Endothelial cell of umbilical vein (primary cell): ENCODE results near the gene CELF2. TPM values are rescaled to one million over a fixed set of nuclear protein-coding genes. Genes with fewer than 3 reads are reported as not detected.

Experiments used
- BruUV-seq: library from RNA; stranded (reverse); fragments of 400-500 nt; replicated peaks from 2 replicates; lab custom pipeline; 2021; lab: Mats Ljungman, UMichigan
- CTCF ChIA-PET: fragments of 300-600, 350-600 bp; sonication (Branson Sonifier 250); formaldehyde crosslinking; loops from one replicate; lab custom pipeline; 2021; ENCODE audit warnings: antibody characterized with exemption, inconsistent platforms; lab: Charles Lee
- POLR2A ChIA-PET: fragments of 300-600, 350-600 bp; sonication (Branson Sonifier 250); formaldehyde crosslinking; loops from one replicate; lab custom pipeline; 2021; ENCODE audit warnings: antibody characterized with exemption, inconsistent platforms; lab: Charles Lee
- DNase-seq: peaks from one replicate; pipeline ENCODE4 v3.0.0-alpha.2; 2011; ENCODE audit warnings: low read depth, low spot score
- FAIRE-seq: peaks from 2 replicates; lab custom pipeline; 2011; peaks lifted over from hg19 to GRCh38; lab: Jason Lieb, UNC
- H2AFZ ChIP-seq: 2 replicates; pipeline ENCODE4 v1.6.0; 2012; ENCODE audit warnings: low read depth, low read length, control low read depth, inconsistent platforms
- H3K27ac ChIP-seq: 2 replicates; pipeline ENCODE4 v1.5.1; 2011; ENCODE audit warnings: low read depth, mild to moderate bottlenecking, control low read depth, low read length, moderate library complexity; ENCODE audit not compliant: insufficient read depth
- H3K27me3 ChIP-seq, 2 experiments: 2 replicates each; pipeline versions ENCODE4 v1.6.0 to v1.6.1; 2011; ENCODE audit warnings: low read length in 2 of 2, mixed read lengths in 1 of 2; ENCODE audit not compliant: control insufficient read depth in 2 of 2, insufficient read depth in 2 of 2
- H3K36me3 ChIP-seq, 2 experiments: 2 replicates in 1 of 2; 3 replicates in 1 of 2; pipeline ENCODE4 v1.5.1; 2011; ENCODE audit warnings: low read length in 2 of 2, mild to moderate bottlenecking in 1 of 2, moderate library complexity in 1 of 2; ENCODE audit not compliant: control insufficient read depth in 2 of 2, insufficient read depth in 2 of 2; ENCODE audit errors: extremely low read depth in 1 of 2
- H3K4me1 ChIP-seq: 3 replicates; pipeline ENCODE4 v1.5.1; 2011; ENCODE audit warnings: mild to moderate bottlenecking, low read length; ENCODE audit not compliant: control insufficient read depth, insufficient read depth; ENCODE audit errors: extremely low read depth
- H3K4me2 ChIP-seq: 2 replicates; pipeline ENCODE4 v1.6.1; 2011; ENCODE audit warnings: low read length, control low read depth, mixed read lengths; ENCODE audit not compliant: insufficient read depth
- H3K4me3 ChIP-seq, 3 experiments: fragments of 200-600 bp in 1 of 3; sonication (generic), shearing (Covaris generic) in 1 of 3; replicated peaks in 1 of 3; 2 replicates each; pipeline ENCODE4 v1.5.1; 2011 to 2016; ENCODE audit warnings: control low read depth in 3 of 3, low read length in 3 of 3, mild to moderate bottlenecking in 2 of 3, inconsistent platforms in 1 of 3, low read depth in 1 of 3, moderate library complexity in 1 of 3; ENCODE audit not compliant: insufficient read depth in 1 of 3
- H3K79me2 ChIP-seq: 2 replicates; pipeline ENCODE4 v1.6.0; 2012; ENCODE audit warnings: low read length, inconsistent platforms; ENCODE audit not compliant: control insufficient read depth, insufficient read depth
- H3K9ac ChIP-seq: replicated peaks from 2 replicates; pipeline ENCODE3; 2011; ENCODE audit warnings: low read length, control low read depth; ENCODE audit not compliant: insufficient read depth; ENCODE audit errors: extremely low read depth
- H3K9me1 ChIP-seq: replicated peaks from 3 replicates; pipeline ENCODE4 v1.6.0; 2011; ENCODE audit warnings: mild to moderate bottlenecking, low read length; ENCODE audit not compliant: control insufficient read depth, insufficient read depth; ENCODE audit errors: extremely low read depth
- H3K9me3 ChIP-seq: replicated peaks from 2 replicates; pipeline ENCODE4 v1.5.1; 2012; ENCODE audit warnings: low read length, inconsistent platforms; ENCODE audit not compliant: control insufficient read depth, insufficient read depth
- H4K20me1 ChIP-seq: replicated peaks from 2 replicates; pipeline ENCODE3; 2011; ENCODE audit warnings: mild to moderate bottlenecking, low read length; ENCODE audit not compliant: control insufficient read depth, insufficient read depth; ENCODE audit errors: extremely low read depth
- EZH2 ChIP-seq: IDR thresholded peaks from 2 replicates; pipeline ENCODE4 v1.6.1; 2012; ENCODE audit warnings: borderline replicate concordance, low read depth, mild to moderate bottlenecking, moderate library complexity, low read length, inconsistent platforms; ENCODE audit not compliant: severe bottlenecking
- FOS ChIP-seq: IDR thresholded peaks from 2 replicates; pipeline ENCODE4 v1.6.1; 2011; ENCODE audit warnings: mild to moderate bottlenecking, low read length, moderate library complexity, borderline replicate concordance; ENCODE audit not compliant: insufficient read depth
- GATA2 ChIP-seq: IDR thresholded peaks from 2 replicates; pipeline ENCODE4 v1.7.0; 2011; ENCODE audit warnings: low read depth, mild to moderate bottlenecking, moderate library complexity, mixed read lengths, low read length; ENCODE audit not compliant: insufficient read length, insufficient read depth
- JUN ChIP-seq: IDR thresholded peaks from 2 replicates; pipeline ENCODE4 v1.6.1; 2011; ENCODE audit warnings: borderline replicate concordance, low read depth; ENCODE audit not compliant: insufficient read length, insufficient read depth
- MYC ChIP-seq: IDR thresholded peaks from one replicate; pipeline ENCODE4 v1.6.1; 2011; ENCODE audit warnings: mild to moderate bottlenecking, low read depth, low read length
- POLR2A ChIP-seq: IDR thresholded peaks from 2 replicates; pipeline ENCODE4 v1.6.1; 2012; ENCODE audit warnings: low read depth, mild to moderate bottlenecking, control low read depth, low read length
- POLR2AphosphoS5 ChIP-seq: IDR thresholded peaks from 2 replicates; pipeline ENCODE4 v1.6.1; 2012; ENCODE audit warnings: low read depth, mild to moderate bottlenecking, control low read depth, low read length, moderate library complexity; ENCODE audit not compliant: insufficient read depth
- dilution Hi-C: fragments of 300-500 bp; cut with MboI; formaldehyde crosslinking; loops from one replicate; pipeline ENCODE4 v1.15.0; 2019; ENCODE audit warnings: low sequenced_read_pairs; ENCODE audit not compliant: extremely low pct_ligation_motif_present
- intact Hi-C: fragments of 100-400 bp; cut with micrococcal nuclease; formaldehyde crosslinking; loops from one replicate; pipeline ENCODE4 v1.10.0; 2022
- polyA plus RNA-seq, 4 experiments: library from polyadenylated mRNA; depleted of rRNA in 3 of 4; stranded (reverse) in 3 of 4; unstranded in 1 of 4; fragments of >200 nt; gene quantifications; 2 replicates each; pipeline versions ENCODE4 v1.2.1 to v1.2.3, GENCODE V29; 2011 to 2012; ENCODE audit warnings: missing spikeins in 1 of 4
- total RNA-seq: library from RNA; stranded (reverse); gene quantifications from 2 replicates; pipeline ENCODE4 v1.2.3, GENCODE V29; 2021
- TF ChIP-seq, protein P1 (sequence below): IDR thresholded peaks from 2 replicates; pipeline ENCODE4 v1.6.1; 2011; ENCODE audit not compliant: insufficient read depth, insufficient read length
- TF ChIP-seq, protein P2 (sequence below), 2 donors: IDR thresholded peaks; 1 replicate in 1 of 2; 2 replicates in 1 of 2; pipeline ENCODE4 v1.5.1; 2011; ENCODE audit warnings: low read length in 2 of 2, mild to moderate bottlenecking in 2 of 2, moderate library complexity in 2 of 2, control low read depth in 1 of 2, inconsistent platforms in 1 of 2, low read depth in 1 of 2; ENCODE audit not compliant: insufficient read depth in 1 of 2; ENCODE audit errors: extremely low read depth in 1 of 2

CELF2 gene
- total and polyA plus RNA-seq, 2 donors (not counting 3 experiments of a cell fraction or from before 2014, with no cell fraction given), result 21.6 to 42.6 TPM

DNA sequence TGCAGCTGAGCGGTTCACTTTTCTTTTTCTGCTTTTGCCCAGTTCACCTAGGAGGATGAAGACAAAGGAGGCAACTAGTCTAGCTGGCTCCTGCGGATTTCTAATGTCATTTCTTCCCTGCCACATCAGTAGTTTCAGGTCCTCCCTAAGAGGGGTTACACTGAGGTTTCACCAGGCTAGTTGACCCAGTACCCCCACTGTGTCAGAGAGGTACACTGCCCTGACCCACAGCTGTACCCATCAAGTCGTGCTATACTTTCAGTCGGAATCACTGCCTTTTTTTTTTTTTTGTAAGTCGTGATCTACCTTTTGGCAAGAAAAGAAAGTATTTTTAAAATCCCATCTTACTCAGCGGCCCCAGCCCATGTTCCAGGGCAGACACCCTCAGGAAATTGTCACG is 243.5 kb downstream of the CELF2 start:
- intact Hi-C loops, result no loop called here
- Histone ChIP-seq H3K9me3 (no peaks in the 10 kb centered on the region), H3K36me3 (no peaks in the 10 kb centered on the region), H3K9ac (no peak overlapping the region), H3K79me2 (no peaks in the 10 kb centered on the region), H3K9me1 (no peaks in the 10 kb centered on the region), H4K20me1 (no peaks in the 10 kb centered on the region), H2AFZ (no peak overlapping the region), H3K4me3 (no peak overlapping the region), H3K4me2 (no peak overlapping the region), H3K27me3 (no peaks in the 10 kb centered on the region), H3K4me1 (no peaks in the 10 kb centered on the region), H3K27ac (no peak overlapping the region)
- dilution Hi-C loops, result no loop called here
- FAIRE-seq, result no peak
- ChIA-PET POLR2A (no interaction called here), CTCF (interaction anchor here (2.0 kb wide), 1 partner anchor 9 kb away, joined by 8 read pairs; no protein-coding TSS in a partner anchor)
- no peak for DNase-seq
- BruUV-seq, result no TSS peak
- no peak for TF ChIP-seq MYC
- TF ChIP-seq, protein P1, sequence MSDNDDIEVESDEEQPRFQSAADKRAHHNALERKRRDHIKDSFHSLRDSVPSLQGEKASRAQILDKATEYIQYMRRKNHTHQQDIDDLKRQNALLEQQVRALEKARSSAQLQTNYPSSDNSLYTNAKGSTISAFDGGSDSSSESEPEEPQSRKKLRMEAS, result no peak
- no peak for TF ChIP-seq POLR2AphosphoS5
- no peak for TF ChIP-seq EZH2
- TF ChIP-seq POLR2A, result no peak
- TF ChIP-seq GATA2, result no peak
- TF ChIP-seq, protein P2, sequence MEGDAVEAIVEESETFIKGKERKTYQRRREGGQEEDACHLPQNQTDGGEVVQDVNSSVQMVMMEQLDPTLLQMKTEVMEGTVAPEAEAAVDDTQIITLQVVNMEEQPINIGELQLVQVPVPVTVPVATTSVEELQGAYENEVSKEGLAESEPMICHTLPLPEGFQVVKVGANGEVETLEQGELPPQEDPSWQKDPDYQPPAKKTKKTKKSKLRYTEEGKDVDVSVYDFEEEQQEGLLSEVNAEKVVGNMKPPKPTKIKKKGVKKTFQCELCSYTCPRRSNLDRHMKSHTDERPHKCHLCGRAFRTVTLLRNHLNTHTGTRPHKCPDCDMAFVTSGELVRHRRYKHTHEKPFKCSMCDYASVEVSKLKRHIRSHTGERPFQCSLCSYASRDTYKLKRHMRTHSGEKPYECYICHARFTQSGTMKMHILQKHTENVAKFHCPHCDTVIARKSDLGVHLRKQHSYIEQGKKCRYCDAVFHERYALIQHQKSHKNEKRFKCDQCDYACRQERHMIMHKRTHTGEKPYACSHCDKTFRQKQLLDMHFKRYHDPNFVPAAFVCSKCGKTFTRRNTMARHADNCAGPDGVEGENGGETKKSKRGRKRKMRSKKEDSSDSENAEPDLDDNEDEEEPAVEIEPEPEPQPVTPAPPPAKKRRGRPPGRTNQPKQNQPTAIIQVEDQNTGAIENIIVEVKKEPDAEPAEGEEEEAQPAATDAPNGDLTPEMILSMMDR (IDR thresholded peaks at IDR 0.05; ENCODE audit: extremely low read depth in 1 of 2, insufficient read depth in 1 of 2, low read depth in 1 of 2, low read length in 2 of 2), result no peak
- TF ChIP-seq FOS, result no peak
- no peak for TF ChIP-seq JUN
